ENCODE data around the gene MAML3. TPM values are rescaled to one million over a fixed set of nuclear protein-coding genes. Genes with fewer than 3 reads are reported as not detected.

Gene MAML3
- total RNA-seq, 1 experiment from 2014 or later: 20.8 TPM

DNA sequence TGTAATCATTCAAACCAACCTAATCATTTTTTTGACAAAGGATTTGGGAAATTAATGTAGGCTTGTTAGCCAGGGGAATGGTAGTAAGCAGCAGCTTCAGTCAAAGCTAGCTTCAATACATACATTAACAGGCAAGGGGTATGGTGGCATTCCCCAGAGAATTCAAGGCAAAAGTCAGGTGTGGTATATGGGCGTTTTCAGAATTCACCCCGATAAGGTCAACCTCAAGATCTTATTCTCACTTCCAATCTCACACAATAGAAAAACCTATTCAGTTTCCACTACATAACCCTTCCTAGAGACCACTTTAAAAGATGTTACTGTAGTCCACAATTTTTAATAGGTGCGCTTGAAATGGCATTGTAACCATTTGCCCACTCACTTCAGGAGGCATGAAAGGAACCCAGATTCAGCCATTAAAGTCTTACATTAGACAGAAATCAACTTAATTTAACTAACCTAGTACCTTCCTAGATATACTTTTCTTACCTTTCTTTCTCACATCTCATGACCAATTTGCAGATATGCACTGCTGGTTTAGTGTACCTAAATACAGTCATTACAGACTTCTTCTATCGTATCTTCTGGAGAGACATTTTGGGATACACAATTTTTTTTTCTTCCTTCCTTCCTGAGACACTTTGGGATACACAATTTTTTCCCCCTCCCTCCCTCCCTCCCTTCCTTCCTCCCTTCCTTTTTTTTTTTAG lies 34.9 kb downstream of the MAML3 start:
- Histone ChIP-seq H3K27ac (ENCODE audit: low read length) (no peak overlapping the region), H3K27me3 (ENCODE audit: low read length) (no peaks in the 10 kb centered on the region), H2AFZ (ENCODE audit: low read length) (no peak overlapping the region), H3K9me3 (ENCODE audit: low read length) (no peaks in the 10 kb centered on the region), H3K79me2 (ENCODE audit: low read length) (peaks cover 87% of the 10 kb centered on the region), H4K20me1 (ENCODE audit: insufficient read depth, low read depth, low read length) (peaks cover 2% of the 10 kb centered on the region), H3K4me1 (ENCODE audit: low read length) (peaks cover 52% of the 10 kb centered on the region), H3K36me3 (ENCODE audit: insufficient read depth, low read length) (no peaks in the 10 kb centered on the region), H3K9ac (ENCODE audit: low read length) (no peak overlapping the region), H3K9me2 (replicated peaks; ENCODE audit: insufficient read depth, low read length) (no peaks in the 10 kb centered on the region), H3K4me2 (ENCODE audit: low read depth, low read length, poor library complexity, severe bottlenecking) (no peak overlapping the region), H3K4me3 (ENCODE audit: low read length) (no peak overlapping the region)
- no peak for DNase-seq

DNA sequence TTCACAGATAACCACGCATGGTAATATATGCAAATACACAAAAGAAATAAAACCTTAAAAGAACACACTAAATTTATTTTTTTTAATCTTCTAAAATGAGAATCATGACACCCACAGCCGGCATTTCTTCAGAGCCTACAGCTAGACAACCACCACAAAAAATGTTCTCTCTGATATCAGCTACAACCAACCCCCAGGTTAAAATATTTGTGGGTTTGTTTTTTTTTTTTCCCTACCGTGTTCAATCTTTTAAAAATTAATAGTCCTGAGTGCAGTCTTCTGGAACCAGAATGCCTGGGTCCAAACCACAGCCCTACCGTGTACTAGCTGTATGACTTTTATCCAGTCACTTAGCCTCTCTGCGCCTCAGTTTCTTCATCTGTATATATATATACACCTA lies 36.0 kb downstream of the MAML3 start:
- no peak for DNase-seq
- Histone ChIP-seq H4K20me1 (ENCODE audit: insufficient read depth, low read depth, low read length) (no peaks in the 10 kb centered on the region), H3K4me2 (ENCODE audit: low read depth, low read length, poor library complexity, severe bottlenecking) (peak overlapping the region; percentile 40), H3K79me2 (ENCODE audit: low read length) (peaks cover 86% of the 10 kb centered on the region), H3K9me2 (replicated peaks; ENCODE audit: insufficient read depth, low read length) (no peaks in the 10 kb centered on the region), H2AFZ (ENCODE audit: low read length) (no peak overlapping the region), H3K9me3 (ENCODE audit: low read length) (no peaks in the 10 kb centered on the region), H3K4me3 (ENCODE audit: low read length) (no peak overlapping the region), H3K27ac (ENCODE audit: low read length) (peak overlapping the region; percentile 39), H3K9ac (ENCODE audit: low read length) (no peak overlapping the region), H3K4me1 (ENCODE audit: low read length) (peaks cover 50% of the 10 kb centered on the region), H3K36me3 (ENCODE audit: insufficient read depth, low read length) (no peaks in the 10 kb centered on the region), H3K27me3 (ENCODE audit: low read length) (no peaks in the 10 kb centered on the region)

DNA sequence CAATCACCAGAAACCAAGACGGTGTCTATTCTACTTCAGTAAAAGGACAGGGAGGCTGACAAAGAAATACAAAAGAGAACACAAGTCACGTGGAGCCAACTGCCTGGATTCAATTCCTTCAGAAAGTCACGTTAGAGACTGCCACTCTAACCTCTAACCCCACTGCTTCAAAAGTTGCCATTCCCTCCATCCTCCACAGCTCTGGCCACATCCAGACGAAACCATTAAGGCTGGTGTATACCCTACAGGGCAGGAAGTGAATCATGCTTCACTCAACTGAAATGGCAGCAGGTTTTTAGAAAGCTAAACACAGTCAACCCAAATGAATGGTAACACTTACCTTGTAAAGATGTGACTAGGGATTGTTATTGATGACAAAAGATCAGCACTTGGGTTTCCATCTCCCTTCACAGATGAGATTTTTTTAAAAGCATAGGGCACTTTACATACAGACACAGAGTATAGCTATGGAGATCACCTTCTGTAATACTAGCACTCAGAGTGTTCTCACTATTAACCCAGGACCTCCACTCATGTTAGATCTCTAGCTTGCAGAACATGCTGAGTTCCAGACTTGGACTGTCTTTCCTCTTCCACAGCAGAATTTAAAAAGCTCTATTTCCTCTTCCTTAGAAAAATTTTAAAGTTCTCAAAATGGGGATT lies 37.4 kb downstream of the MAML3 start:
- Histone ChIP-seq H3K9me3 (ENCODE audit: low read length) (no peaks in the 10 kb centered on the region), H3K79me2 (ENCODE audit: low read length) (peaks cover 87% of the 10 kb centered on the region), H3K9me2 (replicated peaks; ENCODE audit: insufficient read depth, low read length) (no peaks in the 10 kb centered on the region), H3K9ac (ENCODE audit: low read length) (no peak overlapping the region), H2AFZ (ENCODE audit: low read length) (no peak overlapping the region), H3K27me3 (ENCODE audit: low read length) (no peaks in the 10 kb centered on the region), H4K20me1 (ENCODE audit: insufficient read depth, low read depth, low read length) (no peaks in the 10 kb centered on the region), H3K36me3 (ENCODE audit: insufficient read depth, low read length) (no peaks in the 10 kb centered on the region), H3K4me3 (ENCODE audit: low read length) (no peak overlapping the region), H3K4me2 (ENCODE audit: low read depth, low read length, poor library complexity, severe bottlenecking) (peak overlapping the region; percentile 14), H3K4me1 (ENCODE audit: low read length) (peaks cover 47% of the 10 kb centered on the region), H3K27ac (ENCODE audit: low read length) (peak overlapping the region; percentile 46)
- DNase-seq: no peak

DNA sequence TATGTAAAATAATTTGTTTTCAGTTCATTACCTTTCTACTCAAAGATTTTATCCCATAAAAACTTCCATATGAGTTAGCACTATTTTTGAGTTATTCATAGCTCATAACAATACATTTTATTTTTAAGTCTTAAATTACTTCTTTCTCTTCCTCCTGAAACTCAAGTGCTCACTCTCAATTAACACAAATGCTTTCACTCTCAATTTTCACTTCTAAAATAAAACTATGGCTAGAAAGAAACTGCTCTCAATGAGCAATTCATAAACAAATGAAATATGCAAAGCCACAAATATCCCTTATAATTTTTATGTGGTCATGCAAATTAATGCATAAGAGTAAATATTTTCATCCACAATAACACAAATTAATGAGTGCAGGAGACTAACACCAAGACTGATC lies 38.8 kb downstream of the MAML3 start:
- Histone ChIP-seq H3K9me3 (ENCODE audit: low read length) (no peaks in the 10 kb centered on the region), H3K4me2 (ENCODE audit: low read depth, low read length, poor library complexity, severe bottlenecking) (no peak overlapping the region), H3K36me3 (ENCODE audit: insufficient read depth, low read length) (no peaks in the 10 kb centered on the region), H3K79me2 (ENCODE audit: low read length) (peaks cover 87% of the 10 kb centered on the region), H3K4me1 (ENCODE audit: low read length) (peaks cover 58% of the 10 kb centered on the region), H3K9ac (ENCODE audit: low read length) (no peak overlapping the region), H3K4me3 (ENCODE audit: low read length) (no peak overlapping the region), H3K27ac (ENCODE audit: low read length) (peak overlapping the region; percentile 46; the same call in 1 of the 2 replicates), H4K20me1 (ENCODE audit: insufficient read depth, low read depth, low read length) (no peaks in the 10 kb centered on the region; the same call in 1 of the 2 replicates), H2AFZ (ENCODE audit: low read length) (no peak overlapping the region), H3K27me3 (ENCODE audit: low read length) (no peaks in the 10 kb centered on the region), H3K9me2 (replicated peaks; ENCODE audit: insufficient read depth, low read length) (no peaks in the 10 kb centered on the region)
- no peak for DNase-seq

DNA sequence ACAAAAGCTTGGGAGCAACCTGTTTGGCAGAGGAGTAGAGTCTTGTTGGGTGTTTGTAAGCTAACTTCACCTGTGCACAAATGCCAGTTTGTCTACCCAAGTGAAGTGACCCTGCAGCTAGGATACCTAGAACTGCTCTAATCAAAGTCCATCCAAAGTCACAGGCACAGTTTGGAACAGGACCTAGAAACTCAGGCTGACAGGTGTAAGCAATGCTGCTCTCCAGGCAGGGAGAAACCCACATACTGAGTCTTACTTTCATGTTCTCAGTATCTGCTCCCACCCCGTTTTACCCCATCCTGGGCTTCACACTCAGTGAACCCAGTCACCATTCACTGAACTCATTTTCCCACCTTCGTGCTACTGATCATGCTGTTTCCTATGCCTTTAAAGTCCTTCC lies 40.3 kb downstream of the MAML3 start:
- no peaks in the 10 kb centered on the region for H3K27me3 ChIP-seq (ENCODE audit: low read length)
- peaks cover 67% of the 10 kb centered on the region for H3K4me1 ChIP-seq (ENCODE audit: low read length)
- H3K4me2 ChIP-seq (ENCODE audit: low read depth, low read length, poor library complexity, severe bottlenecking): no peak overlapping the region
- no peak overlapping the region for H3K4me3 ChIP-seq (ENCODE audit: low read length)
- no peak overlapping the region for H3K27ac ChIP-seq (ENCODE audit: low read length)
- H3K9me3 ChIP-seq (ENCODE audit: low read length): no peaks in the 10 kb centered on the region
- no peak for DNase-seq
- no peaks in the 10 kb centered on the region for H3K36me3 ChIP-seq (ENCODE audit: insufficient read depth, low read length)
- H3K79me2 ChIP-seq (ENCODE audit: low read length): peaks cover 91% of the 10 kb centered on the region
- no peak overlapping the region for H3K9ac ChIP-seq (ENCODE audit: low read length)
- H3K9me2 ChIP-seq (replicated peaks; ENCODE audit: insufficient read depth, low read length): no peaks in the 10 kb centered on the region
- no peak overlapping the region for H2AFZ ChIP-seq (ENCODE audit: low read length)
- H4K20me1 ChIP-seq (ENCODE audit: insufficient read depth, low read depth, low read length): no peaks in the 10 kb centered on the region; the same call in 1 of the 2 replicates

DNA sequence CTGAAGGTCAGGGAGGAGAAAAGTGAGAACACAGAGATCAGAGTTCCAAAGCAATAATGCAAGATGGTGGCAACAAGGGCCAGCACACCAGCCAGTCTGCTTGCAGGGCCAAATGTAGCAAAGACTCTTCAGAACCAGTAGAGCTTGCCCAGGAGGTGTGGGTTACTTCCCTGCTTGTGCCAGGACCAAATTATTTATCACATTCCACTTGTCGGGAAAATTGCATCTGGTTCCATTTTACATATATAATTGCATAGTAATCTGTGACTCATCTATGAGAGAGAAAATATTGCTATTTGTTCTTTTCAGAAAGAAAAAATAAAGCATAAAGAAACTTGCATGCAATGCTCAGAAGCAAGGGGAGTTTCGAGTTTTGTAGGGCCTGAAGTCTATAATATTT lies 41.4 kb downstream of the MAML3 start:
- H3K79me2 ChIP-seq (ENCODE audit: low read length): peaks cover 91% of the 10 kb centered on the region
- H3K4me1 ChIP-seq (ENCODE audit: low read length): peaks cover 67% of the 10 kb centered on the region
- no peaks in the 10 kb centered on the region for H3K36me3 ChIP-seq (ENCODE audit: insufficient read depth, low read length)
- no peak overlapping the region for H2AFZ ChIP-seq (ENCODE audit: low read length)
- H3K9me2 ChIP-seq (replicated peaks; ENCODE audit: insufficient read depth, low read length): no peaks in the 10 kb centered on the region
- no peaks in the 10 kb centered on the region for H3K27me3 ChIP-seq (ENCODE audit: low read length)
- H3K9me3 ChIP-seq (ENCODE audit: low read length): no peaks in the 10 kb centered on the region
- no peak for DNase-seq
- H3K27ac ChIP-seq (ENCODE audit: low read length): no peak overlapping the region
- H3K9ac ChIP-seq (ENCODE audit: low read length): no peak overlapping the region
- no peak overlapping the region for H3K4me2 ChIP-seq (ENCODE audit: low read depth, low read length, poor library complexity, severe bottlenecking)
- no peak overlapping the region for H3K4me3 ChIP-seq (ENCODE audit: low read length)
- H4K20me1 ChIP-seq (ENCODE audit: insufficient read depth, low read depth, low read length): no peaks in the 10 kb centered on the region; the same call in 1 of the 2 replicates

DNA sequence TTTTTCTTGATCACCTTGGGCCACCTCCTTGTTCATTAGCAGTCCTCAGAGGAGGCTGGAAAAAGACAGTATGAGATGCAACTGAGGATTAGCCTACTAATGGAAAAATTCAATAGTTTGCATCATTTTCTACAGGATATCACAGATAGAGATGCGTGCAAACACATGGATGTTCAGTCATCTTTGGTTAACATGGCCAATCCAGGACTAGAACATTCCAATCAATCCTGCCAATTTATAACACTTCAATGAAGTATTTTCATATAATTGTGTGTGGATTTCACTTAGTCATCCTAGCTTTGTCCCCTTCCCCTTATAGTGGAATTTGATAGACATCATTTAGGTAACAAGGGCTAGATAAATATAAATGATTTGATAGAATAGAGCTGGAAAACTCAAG lies 42.7 kb downstream of the MAML3 start:
- peaks cover 57% of the 10 kb centered on the region for H3K4me1 ChIP-seq (ENCODE audit: low read length)
- no peaks in the 10 kb centered on the region for H3K9me2 ChIP-seq (replicated peaks; ENCODE audit: insufficient read depth, low read length)
- no peaks in the 10 kb centered on the region for H3K9me3 ChIP-seq (ENCODE audit: low read length)
- no peak overlapping the region for H3K4me2 ChIP-seq (ENCODE audit: low read depth, low read length, poor library complexity, severe bottlenecking)
- H4K20me1 ChIP-seq (ENCODE audit: insufficient read depth, low read depth, low read length): no peaks in the 10 kb centered on the region; the same call in 1 of the 2 replicates
- no peak overlapping the region for H3K27ac ChIP-seq (ENCODE audit: low read length)
- no peak for DNase-seq
- H3K4me3 ChIP-seq (ENCODE audit: low read length): no peak overlapping the region
- no peaks in the 10 kb centered on the region for H3K27me3 ChIP-seq (ENCODE audit: low read length)
- no peaks in the 10 kb centered on the region for H3K36me3 ChIP-seq (ENCODE audit: insufficient read depth, low read length)
- no peak overlapping the region for H3K9ac ChIP-seq (ENCODE audit: low read length)
- H3K79me2 ChIP-seq (ENCODE audit: low read length): peaks cover 93% of the 10 kb centered on the region
- no peak overlapping the region for H2AFZ ChIP-seq (ENCODE audit: low read length)

DNA sequence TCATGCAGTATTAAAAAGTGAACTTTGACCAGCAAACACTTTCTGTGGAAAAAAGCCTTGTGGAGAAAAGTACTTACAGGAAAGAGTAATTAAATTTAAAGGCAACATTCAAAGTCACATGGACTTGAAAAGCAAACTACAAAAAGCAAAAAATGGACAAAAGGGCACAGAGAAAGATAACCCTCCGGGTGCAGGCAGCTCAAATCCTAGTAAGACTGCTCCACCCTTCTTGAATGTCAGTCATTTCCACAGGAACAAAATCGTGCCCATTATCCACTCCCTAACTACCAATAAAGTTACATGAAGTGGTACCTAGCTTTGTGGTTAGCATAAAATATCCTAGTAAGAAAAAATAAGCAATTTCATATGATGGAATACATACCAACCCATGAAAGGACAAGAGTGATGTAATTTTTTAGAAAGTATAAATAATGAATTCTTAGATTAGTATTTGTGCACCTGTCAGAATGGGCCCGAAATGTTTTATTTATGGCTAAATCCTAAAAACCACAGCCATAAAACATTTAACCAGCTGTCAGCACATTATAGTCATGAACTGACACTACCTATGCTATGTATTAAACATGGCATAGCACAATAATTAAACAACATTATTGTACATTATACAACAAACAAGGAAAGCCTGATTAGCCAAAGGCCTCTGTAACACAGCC lies 43.3 kb downstream of the MAML3 start:
- Histone ChIP-seq H3K4me3 (ENCODE audit: low read length) (no peak overlapping the region), H3K9me2 (replicated peaks; ENCODE audit: insufficient read depth, low read length) (no peaks in the 10 kb centered on the region), H3K27ac (ENCODE audit: low read length) (no peak overlapping the region), H3K4me1 (ENCODE audit: low read length) (peaks cover 51% of the 10 kb centered on the region), H2AFZ (ENCODE audit: low read length) (no peak overlapping the region), H3K36me3 (ENCODE audit: insufficient read depth, low read length) (no peaks in the 10 kb centered on the region), H3K79me2 (ENCODE audit: low read length) (peaks cover 94% of the 10 kb centered on the region), H3K27me3 (ENCODE audit: low read length) (no peaks in the 10 kb centered on the region), H4K20me1 (ENCODE audit: insufficient read depth, low read depth, low read length) (no peaks in the 10 kb centered on the region; the same call in 1 of the 2 replicates), H3K4me2 (ENCODE audit: low read depth, low read length, poor library complexity, severe bottlenecking) (no peak overlapping the region), H3K9me3 (ENCODE audit: low read length) (no peaks in the 10 kb centered on the region), H3K9ac (ENCODE audit: low read length) (no peak overlapping the region)
- no peak for DNase-seq

Measured in Karpas-422 (cell line).